ENCODE data around the gene ZNHIT6.
"Not testable (repeated sequence)": the region's sequence is repeated elsewhere in the genome, so short reads cannot be mapped to it uniquely, and the experiment has no call there.

DNA sequence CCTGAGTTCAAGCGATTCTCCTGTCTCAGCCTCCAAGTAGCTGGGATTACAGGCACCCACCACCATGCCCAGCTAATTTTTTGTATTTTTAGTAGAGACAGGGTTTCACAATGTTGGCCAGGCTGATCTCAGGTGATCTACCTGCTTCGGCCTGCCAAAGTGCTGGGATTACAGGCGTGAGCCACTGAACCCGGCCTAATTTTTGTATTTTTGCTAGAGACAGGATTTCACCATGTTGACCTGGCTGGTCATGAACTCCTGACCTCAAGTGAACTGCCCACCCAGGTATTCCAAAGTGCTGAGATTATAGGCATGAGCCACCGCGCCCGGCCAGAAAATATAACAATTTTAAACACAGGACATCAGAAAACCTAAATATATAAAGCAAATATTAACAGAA, 68.3 kb downstream of the ZNHIT6 start:
- TF ChIP-seq, protein P1, sequence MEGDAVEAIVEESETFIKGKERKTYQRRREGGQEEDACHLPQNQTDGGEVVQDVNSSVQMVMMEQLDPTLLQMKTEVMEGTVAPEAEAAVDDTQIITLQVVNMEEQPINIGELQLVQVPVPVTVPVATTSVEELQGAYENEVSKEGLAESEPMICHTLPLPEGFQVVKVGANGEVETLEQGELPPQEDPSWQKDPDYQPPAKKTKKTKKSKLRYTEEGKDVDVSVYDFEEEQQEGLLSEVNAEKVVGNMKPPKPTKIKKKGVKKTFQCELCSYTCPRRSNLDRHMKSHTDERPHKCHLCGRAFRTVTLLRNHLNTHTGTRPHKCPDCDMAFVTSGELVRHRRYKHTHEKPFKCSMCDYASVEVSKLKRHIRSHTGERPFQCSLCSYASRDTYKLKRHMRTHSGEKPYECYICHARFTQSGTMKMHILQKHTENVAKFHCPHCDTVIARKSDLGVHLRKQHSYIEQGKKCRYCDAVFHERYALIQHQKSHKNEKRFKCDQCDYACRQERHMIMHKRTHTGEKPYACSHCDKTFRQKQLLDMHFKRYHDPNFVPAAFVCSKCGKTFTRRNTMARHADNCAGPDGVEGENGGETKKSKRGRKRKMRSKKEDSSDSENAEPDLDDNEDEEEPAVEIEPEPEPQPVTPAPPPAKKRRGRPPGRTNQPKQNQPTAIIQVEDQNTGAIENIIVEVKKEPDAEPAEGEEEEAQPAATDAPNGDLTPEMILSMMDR (IDR thresholded peaks at IDR 0.05): not testable (repeated sequence)
- TF ChIP-seq POLR2A, POLR2AphosphoS5 (IDR thresholded peaks at IDR 0.05): not testable (repeated sequence)

Measured in breast epithelium (tissue), 3 donors.